Muscle of back (tissue), 10 donors: Measurements from ENCODE around the gene ZNF501. TPM values are rescaled to one million over a fixed set of nuclear protein-coding genes. Genes with fewer than 3 reads are reported as not detected.

Source experiments
- polyA plus RNA-seq, 10 donors: library from polyadenylated mRNA; unstranded; fragments of 120-200 nt; gene quantifications; one replicate each; pipeline ENCODE4 v1.2.1, GENCODE V29; 2013; ENCODE audit not compliant: insufficient read length in 10 of 10

Gene ZNF501
- polyA plus RNA-seq, 10 donors = 5.1 to 8.8 (median 6.0) TPM

Other genes with a start within 250 kb of the ZNF501 start
- gene ZKSCAN7, start 174.4 kb upstream of the ZNF501 start, polyA plus RNA-seq = 1 to 10 TPM; 5.3 to 9.4 (median 6.3) TPM
- gene ZNF660, start 144.7 kb upstream of the ZNF501 start, polyA plus RNA-seq = 1 to 10 TPM; 3.4 to 7.1 (median 4.6) TPM
- gene ZNF197, start 104.6 kb upstream of the ZNF501 start, polyA plus RNA-seq = 10 to 100 TPM; 13.7 to 21.9 (median 18.1) TPM
- 1 to 10 TPM; 5.9 to 7.6 (median 6.6) TPM for gene ZNF35, start 80.9 kb upstream of the ZNF501 start, polyA plus RNA-seq
- gene ZNF502, start 17.0 kb upstream of the ZNF501 start, polyA plus RNA-seq = 1 to 10 TPM; 4.7 to 7.5 (median 6.1) TPM
- 10 to 100 TPM; 28.0 to 45.5 (median 35.0) TPM for gene KIAA1143, start 32.0 kb downstream of the ZNF501 start, polyA plus RNA-seq
- 10 to 100 TPM in 7 of 10 donors, 1 to 10 TPM in 3; 8.0 to 21.7 (median 11.4) TPM for gene KIF15, start 32.2 kb downstream of the ZNF501 start, polyA plus RNA-seq
- gene TMEM42, start 132.3 kb downstream of the ZNF501 start, polyA plus RNA-seq = 10 to 100 TPM; 11.4 to 14.5 (median 12.7) TPM
- under 1 TPM in 2 of 10 donors, not detected in 8; 0.04 TPM for gene TGM4, start 145.0 kb downstream of the ZNF501 start, polyA plus RNA-seq
- 10 to 100 TPM; 38.2 to 52.7 (median 44.4) TPM for gene ZDHHC3, start 246.5 kb downstream of the ZNF501 start, polyA plus RNA-seq
- gene EXOSC7, start 246.6 kb downstream of the ZNF501 start, polyA plus RNA-seq = 10 to 100 TPM; 35.6 to 49.9 (median 41.3) TPM